ENCODE measurements around the gene MIPOL1.
"Not testable (repeated sequence)": the region's sequence is repeated elsewhere in the genome, so short reads cannot be mapped to it uniquely, and the experiment has no call there.

The MIPOL1 gene

DNA sequence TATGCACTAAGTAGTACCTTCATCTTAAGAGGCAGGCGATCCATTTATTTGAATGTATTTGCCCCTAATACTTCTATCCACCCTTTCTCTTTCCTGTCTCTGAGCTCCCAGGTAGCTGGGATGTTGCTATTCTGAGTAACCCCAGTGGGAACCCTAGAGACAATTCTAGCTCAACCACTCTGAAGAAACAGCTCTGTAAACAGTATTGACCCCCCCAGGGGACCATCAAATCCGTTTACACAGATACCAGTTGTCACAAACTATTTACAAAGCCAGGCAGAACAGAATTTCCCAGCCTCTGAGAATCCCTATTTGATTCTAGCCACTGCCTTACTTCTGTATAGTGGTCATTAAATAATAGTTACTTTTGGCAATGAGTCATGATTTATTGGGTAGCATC lies 64.9 kb downstream of the MIPOL1 start:
- no peaks in the 10 kb centered on the region; the same call in 1 of the 2 replicates for H3K27me3 ChIP-seq (ENCODE audit: low read depth)
- no peak for DNase-seq (ENCODE audit: low spot score in 2 of 2)
- no peaks in the 10 kb centered on the region for H3K36me3 ChIP-seq (replicated peaks)
- H3K9me3 ChIP-seq, result no peaks in the 10 kb centered on the region
- in situ Hi-C loops (cut with MboI; ENCODE audit: low sequenced_read_pairs), result no loop called here
- no peak overlapping the region for H3K4me3 ChIP-seq
- no peaks in the 10 kb centered on the region for H3K4me1 ChIP-seq

DNA sequence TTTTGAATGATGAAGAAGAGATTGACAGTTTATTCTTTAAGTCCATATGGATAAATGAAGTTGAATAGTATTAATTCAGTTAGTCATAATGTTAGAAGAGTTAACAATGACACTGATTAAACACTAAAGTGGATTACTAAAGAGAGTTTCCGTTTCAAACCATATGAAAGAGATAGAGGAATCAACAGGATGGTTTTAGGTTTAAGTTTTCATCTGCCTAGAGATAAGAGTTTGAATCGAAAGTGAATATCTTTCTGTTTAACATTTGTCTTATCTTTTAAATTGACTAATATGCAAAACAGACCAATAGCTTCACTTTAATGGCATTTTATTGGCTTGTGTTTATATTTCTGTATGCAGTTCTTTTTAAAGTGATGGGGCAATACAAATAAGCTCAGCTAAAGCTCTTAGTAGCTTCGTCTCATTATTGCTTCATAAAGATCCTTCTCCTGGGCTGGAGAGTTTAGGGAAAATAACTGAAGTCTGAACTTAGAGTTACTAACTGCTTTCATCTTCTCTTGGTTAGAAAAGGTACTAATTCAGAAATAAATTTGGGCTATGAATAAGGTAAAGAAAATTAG lies 66.0 kb downstream of the MIPOL1 start:
- no peaks in the 10 kb centered on the region; the same call in 1 of the 2 replicates for H3K27me3 ChIP-seq (ENCODE audit: low read depth)
- no peaks in the 10 kb centered on the region for H3K9me3 ChIP-seq
- DNase-seq (ENCODE audit: low spot score in 2 of 2), result no peak
- no peak overlapping the region for H3K4me3 ChIP-seq
- in situ Hi-C loops (cut with MboI; ENCODE audit: low sequenced_read_pairs), result no loop called here
- no peaks in the 10 kb centered on the region for H3K4me1 ChIP-seq
- H3K36me3 ChIP-seq (replicated peaks), result no peaks in the 10 kb centered on the region

DNA sequence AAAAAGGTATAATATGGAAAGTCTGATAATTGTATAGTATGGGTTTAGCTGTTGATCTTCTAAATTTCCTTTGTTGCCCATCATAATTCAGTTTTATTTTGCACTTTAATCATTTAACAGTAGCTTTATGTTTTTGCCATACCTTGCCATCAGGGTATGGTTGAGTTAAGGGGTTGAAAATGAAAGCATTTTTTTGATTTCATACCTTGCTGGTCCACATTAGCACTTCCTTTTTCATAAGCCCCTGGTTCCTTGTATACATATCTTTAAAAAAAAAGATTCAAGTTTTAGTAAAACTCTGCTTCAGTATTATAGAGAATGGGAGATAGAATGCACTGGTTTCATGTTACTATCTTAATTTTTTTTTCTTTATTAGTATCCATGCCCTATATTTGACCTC lies 71.1 kb downstream of the MIPOL1 start:
- no peaks in the 10 kb centered on the region for H3K4me1 ChIP-seq
- H3K27me3 ChIP-seq (ENCODE audit: low read depth), result no peaks in the 10 kb centered on the region
- H3K36me3 ChIP-seq (replicated peaks), result no peaks in the 10 kb centered on the region
- H3K4me3 ChIP-seq, result no peak overlapping the region
- no peak for DNase-seq (ENCODE audit: low spot score in 2 of 2)
- in situ Hi-C loops (cut with MboI; ENCODE audit: low sequenced_read_pairs), result no loop called here
- H3K9me3 ChIP-seq, result no peaks in the 10 kb centered on the region

DNA sequence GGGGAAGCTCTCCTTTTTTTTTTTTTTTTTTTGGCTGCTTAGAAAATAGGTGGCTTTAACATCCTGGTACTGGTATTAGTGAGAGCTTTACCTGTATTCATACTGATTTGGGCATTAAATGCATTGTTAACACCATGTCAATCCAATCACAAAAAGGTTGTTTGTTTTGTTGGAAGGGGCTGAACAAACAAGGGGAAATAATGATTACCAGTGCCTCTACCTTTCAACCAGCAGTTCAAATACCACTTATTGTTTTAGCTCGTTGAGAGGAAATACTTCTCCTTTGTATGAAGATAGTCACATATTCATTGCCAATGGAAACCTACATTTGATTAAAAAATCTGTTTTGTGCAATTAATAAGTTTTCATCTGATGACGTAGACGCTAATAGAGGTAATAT lies 72.9 kb downstream of the MIPOL1 start:
- no peaks in the 10 kb centered on the region; the same call in 1 of the 2 replicates for H3K27me3 ChIP-seq (ENCODE audit: low read depth)
- in situ Hi-C loops (cut with MboI; ENCODE audit: low sequenced_read_pairs), result no loop called here
- no peak for DNase-seq (ENCODE audit: low spot score in 2 of 2)
- no peak overlapping the region for H3K4me3 ChIP-seq
- no peaks in the 10 kb centered on the region for H3K4me1 ChIP-seq
- no peaks in the 10 kb centered on the region for H3K9me3 ChIP-seq
- no peaks in the 10 kb centered on the region for H3K36me3 ChIP-seq (replicated peaks)

DNA sequence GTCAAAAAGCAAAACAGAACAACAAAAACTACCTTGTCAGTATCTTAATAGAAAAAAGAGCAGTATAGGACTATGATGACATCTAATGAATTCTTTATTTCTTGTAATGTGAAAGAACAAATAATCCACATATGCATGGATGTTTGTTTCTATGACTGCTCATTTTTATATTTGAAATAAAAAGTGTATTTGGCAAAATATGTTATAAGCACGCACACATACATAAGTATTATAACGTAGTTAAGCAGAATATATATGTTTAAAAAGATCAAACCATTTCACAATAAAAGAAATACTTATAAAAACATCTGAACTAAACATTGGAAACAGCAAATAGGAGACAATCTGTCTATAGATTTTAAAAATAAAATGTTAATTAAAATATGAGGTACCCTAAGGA lies 74.8 kb downstream of the MIPOL1 start:
- in situ Hi-C loops (cut with MboI; ENCODE audit: low sequenced_read_pairs), result no loop called here
- no peak for DNase-seq (ENCODE audit: low spot score in 2 of 2)
- no peak overlapping the region for H3K4me3 ChIP-seq

DNA sequence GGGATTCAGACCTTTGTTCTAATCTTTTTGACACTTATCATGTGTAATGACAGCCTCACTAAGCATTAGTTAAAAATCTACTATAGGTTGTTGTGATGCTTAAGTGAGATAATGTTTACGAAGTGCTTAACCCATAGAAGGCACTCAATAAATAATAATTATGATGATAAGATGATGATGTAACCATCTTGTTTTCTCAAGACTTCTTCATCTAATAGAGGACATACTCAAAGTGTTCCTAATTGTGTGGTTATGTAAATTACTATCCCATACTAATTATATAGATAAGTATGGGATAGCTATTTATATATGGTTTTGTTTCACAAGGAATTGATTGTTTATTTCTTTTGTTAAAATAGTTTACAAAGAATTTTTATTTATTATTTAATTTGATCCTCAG lies 76.9 kb downstream of the MIPOL1 start:
- in situ Hi-C loops (cut with MboI; ENCODE audit: low sequenced_read_pairs), result no loop called here
- Histone ChIP-seq H3K4me1 (no peaks in the 10 kb centered on the region), H3K36me3 (replicated peaks) (no peaks in the 10 kb centered on the region), H3K4me3 (no peak overlapping the region), H3K27me3 (ENCODE audit: low read depth) (no peaks in the 10 kb centered on the region; the same call in 1 of the 2 replicates), H3K9me3 (no peaks in the 10 kb centered on the region)
- no peak for DNase-seq (ENCODE audit: low spot score in 2 of 2)

More for the DNA sequence above, 74.8 kb downstream of the MIPOL1 start:
- no peaks in the 10 kb centered on the region; the same call in 1 of the 2 replicates for H3K27me3 ChIP-seq (ENCODE audit: low read depth)
- H3K9me3 ChIP-seq, result no peaks in the 10 kb centered on the region
- no peaks in the 10 kb centered on the region for H3K4me1 ChIP-seq
- H3K36me3 ChIP-seq (replicated peaks), result no peaks in the 10 kb centered on the region

DNA sequence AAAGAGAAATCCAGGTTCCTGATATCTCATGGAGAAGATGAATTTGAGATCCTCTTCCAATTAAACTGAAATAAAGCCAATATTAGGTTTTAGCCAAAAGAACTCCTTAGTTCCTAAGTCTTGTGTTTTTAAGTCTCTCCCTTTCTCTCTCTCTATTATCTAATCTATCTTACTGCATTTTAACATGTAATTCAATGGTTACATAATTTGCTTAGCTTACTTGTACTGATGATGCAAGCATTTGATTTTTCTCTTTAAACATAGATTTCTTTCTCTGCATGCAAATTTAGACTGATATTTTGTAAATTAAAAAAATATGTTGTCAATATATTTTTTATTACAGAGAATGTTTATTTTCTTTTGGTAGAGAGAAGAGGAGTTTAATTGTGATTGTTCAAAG lies 78.2 kb downstream of the MIPOL1 start:
- in situ Hi-C loops (cut with MboI; ENCODE audit: low sequenced_read_pairs), result no loop called here
- no peak for DNase-seq (ENCODE audit: low spot score in 2 of 2)
- H3K4me3 ChIP-seq, result no peak overlapping the region
- H3K4me1 ChIP-seq, result no peaks in the 10 kb centered on the region
- H3K36me3 ChIP-seq (replicated peaks), result no peaks in the 10 kb centered on the region
- H3K9me3 ChIP-seq, result no peaks in the 10 kb centered on the region
- no peaks in the 10 kb centered on the region; the same call in 1 of the 2 replicates for H3K27me3 ChIP-seq (ENCODE audit: low read depth)

DNA sequence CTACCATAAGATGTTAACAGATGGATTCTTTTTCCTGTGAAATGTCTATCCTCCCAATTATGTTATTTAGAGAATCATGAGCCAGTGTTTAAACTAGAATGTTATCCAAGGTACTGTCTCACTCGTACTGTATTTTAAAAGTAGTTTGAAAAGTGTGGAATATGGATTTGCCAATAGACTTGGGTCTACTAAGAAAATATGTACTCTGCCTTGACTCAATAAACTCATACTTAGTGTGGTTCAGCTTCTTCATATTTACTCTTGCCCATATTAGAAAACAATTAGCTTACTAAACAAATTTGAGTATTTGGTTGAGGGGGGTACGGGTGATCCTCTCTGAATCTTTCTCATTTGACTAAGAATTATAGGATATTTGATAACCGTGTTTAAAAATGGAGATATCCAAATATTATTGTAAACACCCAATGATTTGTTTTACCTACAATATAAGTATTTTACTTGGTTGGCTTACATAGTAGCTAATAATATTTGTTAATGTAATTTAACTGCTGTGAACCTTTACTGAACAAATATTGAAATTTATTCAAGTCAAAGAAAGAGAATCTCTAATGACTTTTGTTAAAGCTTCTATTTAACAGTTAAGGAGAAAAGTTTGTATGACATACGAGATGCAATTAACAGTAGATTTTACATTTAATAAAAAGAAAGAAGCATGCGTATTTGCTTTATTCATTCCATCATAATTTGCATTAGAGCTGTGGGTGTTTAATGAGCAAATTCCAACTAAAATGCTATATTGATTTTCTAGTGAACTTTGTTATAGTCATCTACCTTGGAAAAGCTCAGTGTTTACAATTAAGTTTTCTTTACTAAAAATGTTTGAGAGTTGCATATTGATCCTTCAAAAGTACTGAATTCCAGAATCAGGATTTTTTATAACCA lies 81.2 kb downstream of the MIPOL1 start:
- in situ Hi-C loops (cut with MboI; ENCODE audit: low sequenced_read_pairs), result no loop called here
- DNase-seq (ENCODE audit: low spot score in 2 of 2), result no peak
- H3K4me3 ChIP-seq, result no peak overlapping the region
- H3K9me3 ChIP-seq, result no peaks in the 10 kb centered on the region
- no peaks in the 10 kb centered on the region; the same call in 1 of the 2 replicates for H3K27me3 ChIP-seq (ENCODE audit: low read depth)
- H3K36me3 ChIP-seq (replicated peaks), result no peaks in the 10 kb centered on the region
- no peaks in the 10 kb centered on the region for H3K4me1 ChIP-seq

DNA sequence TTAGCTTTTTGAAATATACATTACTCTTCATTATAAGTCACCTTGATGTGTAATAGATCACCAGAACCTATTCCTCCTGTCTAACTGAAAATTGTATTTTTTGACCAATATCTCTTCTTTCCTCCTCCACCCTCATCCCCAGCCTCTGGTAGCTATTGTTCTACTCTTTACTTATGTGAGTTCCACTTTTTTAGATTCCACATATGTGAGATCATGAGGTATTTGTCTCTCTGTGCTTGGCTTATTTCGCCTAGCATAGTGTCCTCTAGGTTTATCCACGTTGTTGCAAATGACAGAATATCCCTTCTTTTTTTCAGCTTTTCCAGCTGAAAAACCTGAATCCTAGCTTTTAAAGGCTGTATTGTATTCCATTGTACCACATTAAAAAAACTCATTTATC lies 82.1 kb downstream of the MIPOL1 start:
- in situ Hi-C loops (cut with MboI; ENCODE audit: low sequenced_read_pairs), result no loop called here
- H3K4me1 ChIP-seq, result no peaks in the 10 kb centered on the region
- no peaks in the 10 kb centered on the region for H3K36me3 ChIP-seq (replicated peaks)
- no peak for DNase-seq (ENCODE audit: low spot score in 2 of 2)
- no peaks in the 10 kb centered on the region; the same call in 1 of the 2 replicates for H3K27me3 ChIP-seq (ENCODE audit: low read depth)
- no peak overlapping the region for H3K4me3 ChIP-seq
- H3K9me3 ChIP-seq, result no peaks in the 10 kb centered on the region

DNA sequence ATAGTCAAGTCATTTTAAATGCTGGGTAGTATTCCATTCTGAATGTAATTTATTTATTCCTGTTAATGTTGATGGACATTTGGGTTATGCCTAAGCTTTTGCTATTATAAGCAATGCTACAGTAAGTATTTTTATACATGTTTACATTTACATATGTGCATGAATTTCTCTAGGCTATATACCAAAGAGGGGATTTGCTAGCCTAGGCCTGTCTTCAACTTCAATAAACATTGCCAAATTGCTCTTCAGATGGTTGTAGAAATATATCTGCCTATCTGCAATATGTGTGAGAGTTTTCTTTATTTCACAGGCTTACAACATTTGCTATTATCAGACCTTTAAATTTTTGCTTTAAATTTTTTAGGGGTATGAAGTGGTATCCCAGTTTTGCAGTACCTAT lies 87.0 kb downstream of the MIPOL1 start:
- H3K4me3 ChIP-seq, result no peak overlapping the region
- DNase-seq (ENCODE audit: low spot score in 2 of 2), result no peak

DNA sequence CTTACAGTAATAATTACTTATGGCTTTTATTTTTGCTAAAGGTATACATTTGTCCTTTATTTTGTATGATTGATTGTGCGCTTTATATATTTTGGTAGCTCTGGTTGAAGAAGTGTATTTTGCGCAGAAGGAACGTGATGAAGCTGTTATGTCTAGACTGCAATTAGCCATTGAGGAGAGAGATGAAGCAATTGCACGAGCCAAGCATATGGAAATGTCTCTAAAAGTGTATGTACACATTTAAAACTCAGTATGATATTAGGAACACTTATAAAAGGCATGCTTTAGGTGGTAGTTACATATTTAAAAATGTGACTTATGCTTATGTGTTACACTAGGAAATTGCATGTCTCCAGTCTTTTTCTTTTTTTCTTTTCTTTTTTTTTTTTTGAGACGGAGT lies 87.5 kb downstream of the MIPOL1 start:
- no peak overlapping the region for H3K4me3 ChIP-seq
- in situ Hi-C loops (cut with MboI; ENCODE audit: low sequenced_read_pairs), result no loop called here
- no peaks in the 10 kb centered on the region for H3K9me3 ChIP-seq
- no peaks in the 10 kb centered on the region; the same call in 1 of the 2 replicates for H3K27me3 ChIP-seq (ENCODE audit: low read depth)
- no peak for DNase-seq (ENCODE audit: low spot score in 2 of 2)
- no peaks in the 10 kb centered on the region for H3K36me3 ChIP-seq (replicated peaks)
- no peaks in the 10 kb centered on the region for H3K4me1 ChIP-seq

More for the DNA sequence above, 87.0 kb downstream of the MIPOL1 start:
- Histone ChIP-seq H3K4me1 (no peaks in the 10 kb centered on the region), H3K27me3 (ENCODE audit: low read depth) (no peaks in the 10 kb centered on the region; the same call in 1 of the 2 replicates), H3K9me3 (no peaks in the 10 kb centered on the region), H3K36me3 (replicated peaks) (no peaks in the 10 kb centered on the region)
- in situ Hi-C loops (cut with MboI; ENCODE audit: low sequenced_read_pairs), result no loop called here

DNA sequence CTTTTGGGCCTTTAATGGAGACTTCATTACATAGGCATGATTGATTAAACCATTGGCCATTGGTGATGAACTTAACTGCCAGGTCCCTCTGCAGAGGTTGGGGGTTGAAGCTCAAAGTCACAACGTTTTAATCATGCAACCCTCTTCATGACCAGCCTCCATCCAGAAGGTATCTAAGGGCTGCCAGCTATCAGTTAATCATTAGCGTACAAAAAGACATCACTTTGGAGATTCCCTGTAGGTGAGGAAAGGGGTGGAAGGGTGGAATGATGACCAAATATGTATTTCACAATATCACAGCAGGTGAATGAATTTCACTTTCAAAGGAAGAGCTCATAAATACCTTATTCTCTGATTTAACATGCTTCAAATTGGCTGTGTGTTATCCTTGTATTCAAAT lies 92.0 kb downstream of the MIPOL1 start:
- Histone ChIP-seq H3K27me3 (ENCODE audit: low read depth) (no peaks in the 10 kb centered on the region), H3K36me3 (replicated peaks) (no peaks in the 10 kb centered on the region), H3K4me3 (no peak overlapping the region), H3K4me1 (no peaks in the 10 kb centered on the region), H3K9me3 (no peaks in the 10 kb centered on the region)
- in situ Hi-C loops (cut with MboI; ENCODE audit: low sequenced_read_pairs), result no loop called here
- no peak for DNase-seq (ENCODE audit: low spot score in 2 of 2)

DNA sequence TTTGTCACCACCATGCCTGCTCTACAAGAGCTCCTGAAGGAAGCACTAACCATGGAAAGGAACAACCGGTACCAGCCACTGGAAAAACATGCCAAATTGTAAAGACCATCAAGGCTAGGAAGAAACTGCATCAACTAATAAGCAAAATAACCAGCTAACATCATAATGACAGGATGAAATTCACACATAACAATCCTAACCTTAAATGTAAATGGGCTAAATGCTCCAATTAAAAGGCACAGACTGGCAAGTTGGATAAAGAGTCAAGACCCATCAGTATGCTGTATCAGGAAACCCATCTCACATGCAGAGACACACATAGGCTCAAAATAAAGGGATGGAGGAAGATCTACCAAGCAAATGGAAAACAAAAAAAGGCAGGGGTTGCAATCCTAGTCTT lies 97.5 kb downstream of the MIPOL1 start:
- H3K36me3 ChIP-seq (replicated peaks); DNase-seq (ENCODE audit: low spot score in 2 of 2); H3K27me3 ChIP-seq (ENCODE audit: low read depth); in situ Hi-C loops (cut with MboI; ENCODE audit: low sequenced_read_pairs); H3K4me3 ChIP-seq; H3K9me3 ChIP-seq; H3K4me1 ChIP-seq: not testable (repeated sequence)

DNA sequence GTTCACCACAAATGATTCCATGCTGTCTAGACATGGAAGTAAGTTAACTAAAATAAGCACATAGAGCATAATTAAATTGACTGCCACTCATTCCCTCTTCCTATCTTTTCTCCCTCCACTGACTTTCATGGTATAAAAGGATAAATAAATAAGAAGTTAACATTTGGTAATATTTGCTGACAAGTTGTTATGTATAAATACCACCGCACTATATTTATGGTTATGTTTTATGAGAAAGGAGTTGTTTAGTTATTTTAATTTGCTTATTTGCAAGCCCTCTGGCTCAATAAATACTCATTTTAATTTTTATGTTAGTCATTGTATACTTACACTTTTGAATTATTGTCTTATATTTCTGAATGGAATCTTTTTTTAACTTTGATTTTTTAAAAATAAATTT lies 113.5 kb downstream of the MIPOL1 start:
- Histone ChIP-seq H3K27me3 (ENCODE audit: low read depth) (no peaks in the 10 kb centered on the region), H3K4me1 (no peaks in the 10 kb centered on the region), H3K9me3 (no peaks in the 10 kb centered on the region), H3K4me3 (no peak overlapping the region), H3K36me3 (replicated peaks) (no peaks in the 10 kb centered on the region)
- in situ Hi-C loops (cut with MboI; ENCODE audit: low sequenced_read_pairs), result no loop called here
- no peak for DNase-seq (ENCODE audit: low spot score in 2 of 2)
